KOPT-K1 (cell line): ENCODE results near the gene SCAI.
"Not testable (repeated sequence)": the region's sequence is repeated elsewhere in the genome, so short reads cannot be mapped to it uniquely, and the experiment has no call there.

ENCODE experiments used
- H3K27ac ChIP-seq: fragments of 200-600 bp; sonication (generic); 2 replicates; pipeline ENCODE4 v1.5.1; 2016; ENCODE audit warnings: antibody characterized with exemption, mild to moderate bottlenecking, low read depth, low read length; ENCODE audit not compliant: poor library complexity, severe bottlenecking
- H3K36me3 ChIP-seq: fragments of 200-600 bp; sonication (generic); 2 replicates; pipeline ENCODE4 v1.5.1; 2017; ENCODE audit warnings: antibody characterized with exemption, mild to moderate bottlenecking, low read length, moderate library complexity; ENCODE audit not compliant: insufficient read depth
- H3K9me3 ChIP-seq: fragments of 200-600 bp; sonication (generic); 2 replicates; pipeline ENCODE4 v1.5.1; 2017; ENCODE audit warnings: antibody characterized with exemption, low read length, mild to moderate bottlenecking; ENCODE audit not compliant: insufficient read depth, poor library complexity, severe bottlenecking

SCAI gene

GRCh38 chr9:125134976-125135375 is 8.4 kb downstream of the SCAI start:
- no peak overlapping the region for H3K27ac ChIP-seq
- H3K9me3 ChIP-seq = peaks cover 16% of the 10 kb centered on the region
- H3K36me3 ChIP-seq = peaks cover 53% of the 10 kb centered on the region

GRCh38 chr9:125133403-125134329 is 9.7 kb downstream of the SCAI start:
- Histone ChIP-seq H3K36me3 (peaks cover 40% of the 10 kb centered on the region), H3K9me3 (peaks cover 16% of the 10 kb centered on the region), H3K27ac (no peak overlapping the region)

- Histone ChIP-seq H3K36me3 (peaks cover 36% of the 10 kb centered on the region; the same call in 1 of the 2 replicates), H3K27ac (peak overlapping the region; percentile 13), H3K9me3 (peaks cover 16% of the 10 kb centered on the region)
These were observed 11.6 kb downstream of the SCAI start for GRCh38 chr9:125131778-125132177.

GRCh38 chr9:125126019-125126746 is 17.1 kb downstream of the SCAI start:
- Histone ChIP-seq H3K9me3 (no peaks in the 10 kb centered on the region), H3K27ac (peak overlapping the region; percentile 89), H3K36me3 (0 out of 2 replicates have a peak, but pooled peaks cover 5% of the 10 kb centered on the region)

GRCh38 chr9:125125523-125125922 is 17.8 kb downstream of the SCAI start:
- Histone ChIP-seq H3K36me3 (0 out of 2 replicates have a peak, but pooled peaks cover 5% of the 10 kb centered on the region), H3K27ac (peak overlapping the region; percentile 89), H3K9me3 (no peaks in the 10 kb centered on the region)

GRCh38 chr9:125121146-125121545 is 22.2 kb downstream of the SCAI start:
- Histone ChIP-seq H3K36me3 (peaks cover 8% of the 10 kb centered on the region; the same call in 1 of the 2 replicates), H3K27ac (peak overlapping the region; percentile 89), H3K9me3 (no peaks in the 10 kb centered on the region)

- Histone ChIP-seq H3K36me3 (peaks cover 14% of the 10 kb centered on the region; the same call in 1 of the 2 replicates), H3K9me3 (peaks cover 5% of the 10 kb centered on the region), H3K27ac (peak overlapping the region; percentile 89)
These were observed 23.6 kb downstream of the SCAI start for GRCh38 chr9:125119643-125120286.

- H3K27ac ChIP-seq = peak overlapping the region; percentile 89
- peaks cover 21% of the 10 kb centered on the region for H3K36me3 ChIP-seq
- peaks cover 16% of the 10 kb centered on the region for H3K9me3 ChIP-seq
These were observed 24.6 kb downstream of the SCAI start for GRCh38 chr9:125118696-125119095.

- Histone ChIP-seq H3K9me3 (peaks cover 56% of the 10 kb centered on the region), H3K36me3 (peaks cover 45% of the 10 kb centered on the region)
- H3K27ac ChIP-seq = not testable (repeated sequence)
These were observed 28.8 kb downstream of the SCAI start for GRCh38 chr9:125114503-125114902.

- Histone ChIP-seq H3K27ac (no peak overlapping the region), H3K9me3 (peaks cover 56% of the 10 kb centered on the region), H3K36me3 (peaks cover 36% of the 10 kb centered on the region)
These were observed 32.9 kb downstream of the SCAI start for GRCh38 chr9:125110464-125110863.

GRCh38 chr9:125108541-125108940 is 34.8 kb downstream of the SCAI start:
- Histone ChIP-seq H3K9me3 (peaks cover 38% of the 10 kb centered on the region), H3K36me3 (peaks cover 23% of the 10 kb centered on the region; the same call in 1 of the 2 replicates)
- H3K27ac ChIP-seq = not testable (repeated sequence)

GRCh38 chr9:125106285-125106893 is 36.9 kb downstream of the SCAI start:
- Histone ChIP-seq H3K9me3 (peaks cover 17% of the 10 kb centered on the region), H3K27ac (no peak overlapping the region), H3K36me3 (peaks cover 15% of the 10 kb centered on the region)

- Histone ChIP-seq H3K36me3 (peaks cover 9% of the 10 kb centered on the region), H3K27ac (no peak overlapping the region)
These were observed 39.4 kb downstream of the SCAI start for GRCh38 chr9:125103770-125104460.

GRCh38 chr9:125103021-125103420 is 40.3 kb downstream of the SCAI start:
- H3K9me3 ChIP-seq = peaks cover 6% of the 10 kb centered on the region
- H3K27ac ChIP-seq = no peak overlapping the region
- peaks cover 9% of the 10 kb centered on the region for H3K36me3 ChIP-seq

More at GRCh38 chr9:125103770-125104460, 39.4 kb downstream of the SCAI start:
- H3K9me3 ChIP-seq = no peaks in the 10 kb centered on the region
